Frontal cortex (tissue), 4 donors: ENCODE data around the gene CEP112. TPM values are rescaled to one million over a fixed set of nuclear protein-coding genes. Genes with fewer than 3 reads are reported as not detected.
A peak's percentile ranks its signal among the peaks of the same experiment; 100 is the strongest.

Experiments used
- DNase-seq, 2 donors: peaks; one replicate each; pipeline ENCODE4 v3.0.0; 2012; ENCODE audit warnings: low spot score in 2 of 2
- FAIRE-seq: peaks from 2 replicates; lab custom pipeline; 2012; peaks lifted over from hg19 to GRCh38; lab: Jason Lieb, UNC
- total RNA-seq: library from RNA; depleted of rRNA; stranded (reverse); fragments of >200 nt; gene quantifications from one replicate; pipeline ENCODE4 v1.2.3, GENCODE V29; 2014
- donor health status: control.
- donor health status: control.
- donor health status: control.

The CEP112 gene
- total RNA-seq, 1 donor from 2014 or later = 13.5 TPM

DNA sequence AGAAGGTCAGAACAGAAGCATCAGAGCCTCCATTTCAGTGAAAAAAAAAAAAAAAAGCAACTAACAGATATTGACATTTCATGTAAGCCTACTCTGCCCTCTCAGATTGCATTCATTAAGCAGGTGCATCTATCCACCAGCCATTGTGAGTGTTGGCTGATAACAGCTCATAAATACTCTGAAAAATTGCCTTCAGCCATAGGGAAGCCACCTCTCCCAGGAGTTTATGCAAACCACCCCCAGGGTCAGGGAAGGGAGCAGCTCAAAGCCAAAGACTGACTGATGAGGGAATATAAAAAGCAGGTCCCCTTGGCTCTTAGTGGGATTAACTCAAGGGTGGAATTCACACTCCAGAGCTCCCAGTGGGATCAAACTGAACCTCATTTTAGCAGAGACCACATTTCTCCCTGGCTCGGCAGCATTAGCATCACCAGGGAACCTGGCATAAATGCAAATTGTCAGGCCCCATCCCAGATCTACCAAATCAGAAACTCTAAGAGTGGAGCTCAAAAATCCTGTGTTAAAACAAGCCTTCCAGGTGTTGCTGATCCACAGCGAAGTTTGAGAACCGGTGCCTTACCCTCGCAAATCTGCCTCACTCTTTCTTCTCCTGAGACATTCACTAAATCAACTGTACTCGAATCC lies 23.1 kb upstream of the CEP112 start:
- no peak for FAIRE-seq
- no peak for DNase-seq

DNA sequence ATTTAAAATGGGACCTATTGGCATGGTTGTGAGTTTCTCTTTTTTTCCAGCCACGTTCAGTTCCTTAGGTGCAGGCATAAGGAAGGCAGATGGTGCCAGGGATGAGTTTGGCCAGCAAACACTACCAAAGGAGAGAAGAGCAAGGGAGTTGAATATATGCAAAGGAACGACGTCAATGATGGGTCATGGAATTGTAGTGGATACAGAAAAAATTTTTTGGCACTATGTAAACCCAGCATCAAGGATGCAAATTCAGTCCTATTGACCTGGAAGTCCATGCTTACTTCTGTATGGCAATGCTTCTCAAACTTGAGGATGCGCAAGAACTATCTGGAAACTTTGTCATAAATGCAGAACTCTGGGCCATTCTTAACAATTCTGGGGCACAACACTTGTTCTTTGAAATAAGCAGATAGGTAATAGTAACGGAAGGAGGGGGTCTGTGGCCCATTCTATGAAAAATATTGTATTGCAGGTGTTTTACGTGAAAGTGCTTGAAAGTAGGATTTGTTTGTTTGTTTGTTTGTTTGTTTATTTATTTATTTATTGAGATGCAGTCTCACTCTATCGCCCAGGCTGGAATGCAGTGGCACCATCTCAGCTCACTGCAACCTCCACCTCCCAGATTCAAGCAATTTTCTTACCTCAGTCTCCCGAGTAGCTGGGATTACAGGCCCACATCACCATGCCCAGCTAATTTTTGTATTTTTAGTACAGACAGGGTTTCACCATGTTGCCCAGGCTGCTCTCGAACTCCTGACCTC lies 19.3 kb upstream of the CEP112 start:
- DNase-seq = no peak
- no peak for FAIRE-seq

DNA sequence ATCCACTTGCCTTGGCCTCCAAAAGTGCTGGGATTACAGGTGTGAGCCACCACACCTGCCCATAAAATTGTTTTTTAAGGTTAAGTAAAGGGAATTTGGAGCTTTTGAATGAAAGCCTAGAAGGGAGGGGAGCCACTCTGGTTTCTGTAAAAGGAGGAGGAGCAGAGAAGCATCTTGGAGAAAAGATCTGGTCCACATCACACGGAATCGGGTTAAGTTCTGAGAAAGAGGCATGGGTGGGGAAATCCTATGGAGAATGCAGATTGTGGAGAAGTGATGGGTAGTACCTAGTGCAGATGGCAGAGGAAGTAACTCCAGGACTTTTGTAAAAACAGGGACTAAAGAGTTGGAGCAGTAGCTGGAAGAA lies 18.3 kb upstream of the CEP112 start:
- no peak for FAIRE-seq

DNA sequence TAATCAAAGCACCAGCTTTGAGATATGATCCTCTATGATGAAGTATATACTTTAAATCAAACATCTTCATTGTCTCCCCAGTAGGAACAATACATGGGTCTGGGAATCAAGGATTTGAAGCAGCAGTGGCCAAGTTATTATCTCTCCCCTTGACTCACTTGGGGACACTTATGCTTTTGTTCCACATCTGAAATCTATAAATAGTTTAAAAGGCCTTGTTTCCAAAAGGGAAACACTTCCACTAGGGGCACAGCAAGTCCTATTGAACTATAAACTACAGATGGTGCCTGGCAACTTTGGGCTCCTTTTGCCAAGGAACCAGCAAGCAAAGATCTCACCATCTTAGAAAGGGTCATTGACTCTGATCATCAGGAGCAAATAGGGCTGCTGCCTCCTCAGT lies 16.0 kb upstream of the CEP112 start:
- FAIRE-seq (no peak), DNase-seq (no peak)

More for the DNA sequence above, 18.3 kb upstream of the CEP112 start:
- no peak for DNase-seq

DNA sequence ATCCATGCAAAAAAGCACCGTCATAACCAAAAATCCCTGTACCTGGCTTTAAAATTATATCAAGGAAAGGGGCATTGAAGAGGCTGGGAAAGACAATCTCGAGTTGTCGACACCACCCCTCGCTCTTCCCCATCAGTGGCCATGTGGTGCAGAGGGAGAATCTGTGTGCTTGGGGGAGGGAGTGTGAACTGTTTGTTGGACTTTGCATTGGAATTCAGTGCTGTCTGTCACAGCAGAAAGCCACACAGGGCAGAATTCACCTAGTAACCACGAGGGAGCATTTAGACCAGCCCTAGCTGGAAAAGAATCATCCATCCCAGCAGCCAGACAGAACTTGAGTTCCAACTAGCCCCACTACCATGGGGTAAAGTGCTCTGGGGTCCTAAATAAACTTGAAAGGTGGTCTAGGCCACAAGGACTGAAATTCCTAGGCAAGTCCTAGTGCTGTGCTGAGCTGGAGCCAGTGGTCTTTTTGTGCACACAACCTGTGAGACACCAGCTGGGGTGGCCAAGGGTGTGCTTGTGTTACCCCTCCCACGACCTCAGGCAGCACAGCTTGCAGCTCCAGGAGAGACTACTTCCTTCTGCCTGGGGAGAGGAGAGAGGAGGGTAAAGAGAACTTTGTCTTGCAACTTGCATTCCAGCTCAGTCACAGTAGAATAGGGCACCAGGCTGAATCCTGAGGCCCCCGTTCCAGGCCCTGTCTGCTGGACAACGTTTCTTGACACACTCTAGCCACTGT lies 11.5 kb upstream of the CEP112 start:
- FAIRE-seq (no peak), DNase-seq (no peak)

DNA sequence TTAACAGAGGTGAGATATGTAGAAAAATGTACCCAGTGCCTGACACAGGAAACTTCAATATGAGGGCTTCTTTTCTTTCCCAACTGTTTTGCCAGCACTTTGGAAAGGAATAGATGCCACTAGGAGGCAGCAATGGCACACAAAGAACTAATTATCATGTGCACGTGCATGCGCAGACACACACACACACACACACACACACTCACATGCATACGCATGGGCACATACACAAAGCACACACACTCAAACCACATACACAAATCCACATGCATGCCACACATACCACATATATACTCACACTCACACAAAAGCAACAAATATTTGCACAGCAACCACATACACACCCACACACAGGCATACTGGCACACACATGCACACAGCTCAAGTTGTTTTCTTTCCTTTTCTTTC lies 8.8 kb upstream of the CEP112 start:
- no peak for FAIRE-seq
- peak; percentile 17 to 45 for DNase-seq

DNA sequence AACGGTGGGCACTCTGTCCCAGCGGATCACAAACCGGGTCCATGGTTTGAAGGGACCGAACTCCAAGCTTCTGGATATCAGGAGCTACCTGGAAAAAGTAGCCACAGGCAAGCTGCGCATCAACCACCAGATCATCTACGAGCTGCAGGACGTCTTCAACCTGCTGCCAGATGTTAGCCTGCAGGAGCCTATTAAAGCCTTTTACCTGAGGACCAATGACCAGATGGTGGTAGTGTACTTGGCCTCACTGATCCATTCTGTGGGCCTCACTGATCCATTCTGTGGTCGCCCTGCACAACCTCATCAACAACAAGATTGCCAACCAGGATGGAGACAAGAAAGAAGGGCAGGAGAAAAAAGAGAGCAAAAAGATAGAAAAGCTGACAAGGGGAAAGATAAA lies 6.3 kb upstream of the CEP112 start:
- DNase-seq (no peak), FAIRE-seq (no peak)

DNA sequence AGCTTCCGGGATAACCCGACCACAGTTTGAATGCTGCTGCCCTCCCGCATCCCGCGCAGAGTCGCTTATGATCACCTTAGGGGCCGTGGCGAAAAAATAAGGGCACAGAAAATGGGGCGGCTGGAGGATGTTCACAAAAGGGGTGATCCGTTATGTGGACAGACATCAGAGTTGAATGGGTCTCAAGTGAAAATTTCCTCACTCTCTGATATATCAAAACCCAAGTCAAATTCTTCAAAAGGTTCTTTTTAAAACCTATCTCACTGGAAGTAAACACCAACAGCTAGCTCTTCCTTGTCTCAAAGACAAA lies 400 bp upstream of the CEP112 start:
- DNase-seq (no peak), FAIRE-seq (no peak)

DNA sequence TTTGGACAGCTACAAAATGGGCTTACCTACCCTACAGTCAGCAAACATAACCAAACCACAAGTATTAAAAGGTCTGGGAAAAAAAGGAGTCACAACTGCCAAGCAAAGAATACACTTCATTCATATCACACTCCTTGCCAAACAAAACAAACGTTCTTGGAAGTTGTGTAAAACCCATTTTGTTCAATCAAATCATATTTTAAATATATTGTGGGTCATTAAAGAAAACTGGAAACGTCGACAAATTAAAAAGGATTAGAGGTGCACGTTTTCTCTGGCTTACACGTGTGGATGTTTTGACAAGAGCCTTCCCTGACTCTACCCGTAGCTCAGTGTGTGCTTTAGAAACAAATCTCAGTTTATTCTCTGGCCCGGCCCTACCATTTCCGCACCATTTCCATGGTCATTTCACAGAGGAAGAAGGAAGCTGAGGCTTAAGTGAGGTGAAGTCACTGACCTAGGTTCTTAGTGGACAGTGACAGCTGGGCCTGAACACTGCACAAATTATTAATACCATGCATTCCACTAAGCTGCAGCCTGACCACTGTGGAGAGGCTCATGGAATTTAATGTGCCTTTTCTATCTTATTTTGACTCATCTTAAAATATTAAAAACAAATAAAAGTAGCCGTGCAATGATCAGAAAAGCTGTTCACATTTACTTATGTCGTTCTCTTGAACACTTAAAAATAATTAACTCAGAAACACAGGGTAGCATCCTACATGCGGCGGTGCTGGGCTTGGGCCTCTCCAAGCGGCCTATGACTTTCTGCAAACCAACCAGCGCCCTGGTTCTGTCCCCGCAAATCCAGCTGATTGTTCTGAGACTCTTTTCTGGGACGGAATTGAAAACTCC lies 968 bp downstream of the CEP112 start:
- DNase-seq (peak in 1 of 2 donors; percentile 12), FAIRE-seq (no peak)

DNA sequence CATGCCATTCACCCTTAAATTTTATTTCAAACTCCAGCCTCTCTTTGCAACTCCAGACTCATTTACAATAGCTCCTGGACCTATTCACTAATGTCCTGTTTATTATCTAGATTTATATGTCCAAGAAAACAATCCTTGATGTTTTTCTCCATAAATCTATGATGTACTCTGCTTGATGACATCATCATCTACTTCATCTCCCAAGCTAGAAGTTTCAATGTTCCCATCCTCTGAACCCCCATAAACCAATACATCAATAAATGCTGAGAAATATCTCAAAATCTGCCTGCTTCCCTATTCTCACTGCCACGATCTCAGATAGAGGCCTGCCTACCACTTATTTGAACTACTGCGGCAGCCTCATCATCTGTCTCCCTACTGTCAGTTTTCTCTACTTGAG lies 4.2 kb downstream of the CEP112 start:
- DNase-seq (no peak), FAIRE-seq (no peak)

DNA sequence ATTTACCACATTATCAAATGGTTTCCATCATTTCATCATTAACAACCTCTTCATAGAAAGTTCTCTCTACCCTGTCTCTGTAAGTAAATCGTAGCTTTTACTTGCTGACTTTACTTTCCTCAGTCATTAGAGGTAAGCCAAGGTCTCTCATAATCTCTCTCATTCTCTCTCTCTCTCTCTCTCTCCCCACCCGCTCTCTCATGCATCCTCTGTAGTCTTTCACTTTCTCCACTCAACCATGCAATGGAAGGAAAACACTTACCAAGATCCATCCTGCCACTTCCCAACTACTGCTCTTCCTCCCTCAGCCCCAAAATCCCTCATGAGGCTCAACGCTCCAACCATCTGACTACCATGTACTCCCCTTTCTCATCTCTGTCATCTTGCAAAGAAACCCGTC lies 6.1 kb downstream of the CEP112 start:
- DNase-seq = no peak

DNA sequence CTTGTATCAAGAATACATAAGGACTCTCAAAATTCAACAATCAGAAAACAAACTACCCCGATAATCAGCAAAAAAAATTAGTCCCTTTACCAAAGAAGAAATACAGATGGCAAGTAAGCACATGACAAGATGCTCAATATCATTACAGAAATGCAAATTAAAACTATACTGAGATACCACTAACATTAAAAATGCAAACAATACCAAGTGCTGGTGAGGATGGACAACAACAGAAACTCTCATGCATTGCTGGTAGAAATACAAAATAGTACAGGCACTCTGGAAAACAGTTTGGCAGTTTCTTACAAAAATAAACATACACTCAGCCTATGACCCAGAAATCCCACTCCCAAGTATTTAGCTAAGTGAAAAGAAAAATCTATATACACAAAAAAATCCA lies 7.5 kb downstream of the CEP112 start:
- FAIRE-seq (no peak), DNase-seq (no peak)

More for the DNA sequence above, 6.1 kb downstream of the CEP112 start:
- FAIRE-seq = no peak

DNA sequence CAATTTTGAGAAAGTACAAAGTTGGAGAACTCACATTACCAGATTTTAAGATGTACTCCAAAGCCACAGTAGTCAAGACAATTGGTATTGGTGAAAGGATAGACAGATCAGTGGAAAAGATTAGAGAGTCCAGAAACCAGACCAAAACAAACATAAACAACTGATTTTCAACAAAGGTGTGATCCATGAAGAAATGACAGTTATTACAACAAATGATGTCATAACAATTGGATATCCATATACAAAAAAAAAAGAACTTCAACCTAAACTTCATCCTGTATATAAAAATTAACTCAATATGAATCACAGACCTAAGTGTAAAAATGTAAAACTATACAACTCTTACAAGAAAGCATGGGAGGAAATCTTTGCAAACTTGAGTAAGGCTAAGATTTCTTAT lies 8.4 kb downstream of the CEP112 start:
- DNase-seq (no peak), FAIRE-seq (no peak)

DNA sequence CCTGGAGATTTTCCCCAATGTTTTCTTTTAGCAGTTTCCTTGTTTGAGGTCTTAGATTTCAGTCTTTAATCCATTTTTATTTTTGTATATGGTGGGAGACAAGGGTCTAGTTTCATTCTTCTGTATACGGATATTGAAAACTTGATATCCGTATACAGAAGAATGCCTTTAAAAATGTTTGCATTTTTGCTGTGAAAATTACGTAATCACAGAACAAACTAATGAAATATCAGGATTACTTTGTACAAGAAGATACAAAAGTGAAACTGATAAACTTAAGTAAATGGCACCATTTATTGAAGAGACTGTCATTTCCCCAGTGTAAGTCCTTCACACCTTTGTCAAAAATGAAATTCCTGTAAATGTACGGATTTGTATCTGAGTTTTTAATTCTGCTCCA lies 13.3 kb downstream of the CEP112 start:
- no peak for DNase-seq
- FAIRE-seq = no peak

DNA sequence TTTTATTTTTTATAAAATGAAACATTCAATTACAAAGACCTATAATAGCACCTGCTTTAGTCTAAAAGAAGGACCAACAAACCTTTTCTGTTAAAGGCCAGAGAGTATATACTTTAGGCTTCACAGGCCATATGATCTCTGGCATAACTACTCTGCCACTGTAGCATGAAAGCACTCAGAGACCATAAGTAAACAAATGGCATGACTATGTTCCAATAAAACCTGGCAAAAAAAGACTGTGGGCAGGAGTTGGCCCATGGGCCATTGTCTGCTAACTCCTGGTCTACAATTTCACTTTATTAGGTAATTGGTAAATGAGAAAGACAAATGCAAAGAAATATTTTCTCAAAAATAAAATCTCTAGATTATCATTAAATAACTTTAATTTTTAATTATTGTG lies 14.9 kb downstream of the CEP112 start:
- FAIRE-seq = no peak
- DNase-seq = no peak

DNA sequence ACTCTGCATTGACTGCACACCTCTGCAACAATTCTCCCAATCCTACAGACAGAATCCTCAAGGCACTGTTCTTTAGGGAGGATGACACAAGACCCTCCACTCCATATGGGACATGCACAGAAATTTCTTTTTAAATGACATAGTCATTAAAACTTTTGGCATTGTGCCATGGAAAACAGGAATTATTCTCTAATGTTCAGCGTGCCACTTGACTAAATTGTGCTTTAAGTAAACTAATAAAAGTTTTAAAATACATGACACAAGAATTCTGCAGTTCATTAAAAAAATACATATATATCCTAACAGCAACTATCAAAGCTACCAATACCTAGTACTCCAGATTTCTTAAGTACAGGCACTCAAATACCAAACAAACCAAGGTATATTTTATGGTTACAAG lies 16.0 kb downstream of the CEP112 start:
- no peak for FAIRE-seq
- no peak for DNase-seq

DNA sequence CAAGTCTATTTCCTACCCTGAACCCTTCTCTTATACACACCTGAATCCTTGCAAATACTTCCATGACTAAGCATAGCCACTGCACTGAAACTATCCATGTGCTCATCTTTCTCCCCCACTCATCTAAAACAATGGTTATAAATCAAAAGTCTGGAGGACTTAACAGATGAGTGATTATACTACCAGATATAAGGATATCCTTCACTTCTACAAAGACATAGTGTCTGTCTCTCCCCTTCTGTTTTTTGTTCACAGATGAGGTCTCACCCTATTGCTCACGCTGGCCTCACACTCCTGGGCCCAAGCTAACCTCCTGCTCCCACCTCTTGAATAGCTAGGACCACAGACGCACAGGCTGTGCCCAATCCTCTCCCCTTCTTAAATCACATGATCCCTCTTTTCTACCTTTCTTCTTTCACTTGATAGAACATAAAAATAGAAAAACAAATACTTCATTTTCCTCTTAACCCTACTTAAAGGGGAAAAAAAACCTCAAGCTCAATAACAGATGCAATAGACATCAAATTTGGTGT lies 19.2 kb downstream of the CEP112 start:
- DNase-seq = no peak
- no peak for FAIRE-seq

DNA sequence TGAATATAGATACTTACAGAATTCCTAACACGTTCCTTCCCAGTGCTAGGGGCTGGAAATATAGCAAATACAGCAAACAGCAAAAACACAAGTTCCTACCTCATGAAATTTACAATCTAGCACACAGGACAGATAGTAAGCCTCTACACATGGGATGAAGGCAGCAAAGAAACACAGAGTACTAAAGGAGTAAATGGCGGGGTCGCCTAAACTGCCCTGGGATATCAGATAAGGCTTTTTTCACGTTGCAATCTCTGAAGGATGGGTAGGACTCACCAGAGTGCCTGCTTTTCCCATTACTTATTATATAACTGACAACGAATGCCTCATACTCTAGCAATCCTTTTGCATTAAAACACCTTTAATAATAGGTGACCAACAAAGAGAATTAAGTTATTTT lies 19.8 kb downstream of the CEP112 start:
- FAIRE-seq = no peak
- no peak for DNase-seq

DNA sequence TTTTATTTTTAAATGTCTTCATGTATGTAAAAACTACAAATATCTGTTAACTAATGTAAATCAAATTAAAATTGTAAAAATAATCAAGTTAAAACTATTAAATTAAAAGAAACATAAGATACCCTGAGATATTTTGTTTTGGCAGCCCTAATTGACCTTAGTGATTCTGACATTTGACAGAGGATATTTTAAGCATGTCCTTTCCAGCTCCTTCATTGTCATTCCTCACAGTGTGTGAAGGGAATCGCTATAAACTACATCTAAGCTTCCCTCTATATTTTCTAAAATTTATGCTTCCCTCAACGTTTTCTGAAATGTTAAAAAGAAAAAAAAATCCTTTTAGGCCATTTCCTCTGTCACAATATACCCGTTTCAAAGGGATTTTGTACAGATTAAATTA lies 20.2 kb downstream of the CEP112 start:
- DNase-seq (no peak), FAIRE-seq (no peak)

DNA sequence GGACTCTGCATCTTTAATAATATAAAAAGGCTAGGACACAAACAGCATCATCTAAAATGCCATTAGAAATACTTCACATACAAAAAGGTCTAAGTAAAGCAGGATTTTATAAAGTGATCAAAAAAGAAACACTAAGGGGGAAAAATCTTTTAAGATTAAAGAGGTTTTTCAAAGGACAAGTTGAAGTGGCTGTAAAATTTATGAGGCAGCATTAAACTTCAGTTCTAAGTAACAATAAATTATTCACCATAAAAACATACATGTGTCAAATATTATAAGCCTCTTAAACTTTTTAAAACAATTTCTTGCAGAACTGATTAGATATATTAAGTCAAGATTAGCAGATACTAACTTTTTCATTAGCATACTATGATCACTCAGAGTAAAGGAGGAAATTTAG lies 20.8 kb downstream of the CEP112 start:
- FAIRE-seq (no peak), DNase-seq (no peak)
